Ascending aorta (tissue), 2 donors: ENCODE results near the gene PHF13. TPM values are rescaled to one million over a fixed set of nuclear protein-coding genes. Genes with fewer than 3 reads are reported as not detected.

Experiments used
- DNase-seq, 2 donors: peaks; one replicate each; pipeline ENCODE4 v3.0.0-alpha.2; 2019; ENCODE audit warnings: low spot score in 2 of 2
- H3K27ac ChIP-seq, 2 donors: fragments of 200-600 bp; sonication (generic); one replicate each; pipeline ENCODE4 v1.5.1; 2016 to 2017; ENCODE audit warnings: mild to moderate bottlenecking in 1 of 2
- H3K27me3 ChIP-seq: fragments of 200-600 bp; sonication (generic); one replicate; pipeline ENCODE4 v1.5.1; 2017
- H3K36me3 ChIP-seq, 2 donors: fragments of 200-600 bp; sonication (generic); one replicate each; pipeline ENCODE4 v1.5.1; 2016
- H3K4me1 ChIP-seq, 2 donors: fragments of 200-600 bp; sonication (generic); one replicate each; pipeline ENCODE4 v1.5.1; 2016 to 2017; ENCODE audit warnings: mild to moderate bottlenecking in 1 of 2
- H3K4me3 ChIP-seq, 2 donors: fragments of 200-600 bp; sonication (generic); one replicate each; pipeline ENCODE4 v1.5.1; 2016 to 2017; ENCODE audit warnings: mild to moderate bottlenecking in 1 of 2
- H3K9me3 ChIP-seq, 2 donors: fragments of 200-600 bp; sonication (generic); one replicate each; pipeline ENCODE4 v1.5.1; 2016
- intact Hi-C: fragments of 100-400 bp; cut with DNase I; formaldehyde crosslinking; loops from one replicate; pipeline ENCODE4 v1.15.1; 2023
- total RNA-seq: library from RNA; depleted of rRNA; stranded (reverse); fragments of >200 nt; gene quantifications from one replicate; pipeline ENCODE4 v1.1.0, GENCODE V29; 2016
- TF ChIP-seq, protein P1 (sequence below), 3 experiments: fragments of 200-600 bp in 2 of 3; fragments of 450-650 bp in 1 of 3; sonication (generic) in 2 of 3; IDR thresholded peaks; one replicate each; pipeline ENCODE4 v1.5.1; 2016 to 2019; ENCODE audit warnings: antibody characterized with exemption in 3 of 3, mild to moderate bottlenecking in 1 of 3, moderate library complexity in 1 of 3

PHF13 gene
- total RNA-seq, 1 donor from 2014 or later = 1.5 TPM

DNA sequence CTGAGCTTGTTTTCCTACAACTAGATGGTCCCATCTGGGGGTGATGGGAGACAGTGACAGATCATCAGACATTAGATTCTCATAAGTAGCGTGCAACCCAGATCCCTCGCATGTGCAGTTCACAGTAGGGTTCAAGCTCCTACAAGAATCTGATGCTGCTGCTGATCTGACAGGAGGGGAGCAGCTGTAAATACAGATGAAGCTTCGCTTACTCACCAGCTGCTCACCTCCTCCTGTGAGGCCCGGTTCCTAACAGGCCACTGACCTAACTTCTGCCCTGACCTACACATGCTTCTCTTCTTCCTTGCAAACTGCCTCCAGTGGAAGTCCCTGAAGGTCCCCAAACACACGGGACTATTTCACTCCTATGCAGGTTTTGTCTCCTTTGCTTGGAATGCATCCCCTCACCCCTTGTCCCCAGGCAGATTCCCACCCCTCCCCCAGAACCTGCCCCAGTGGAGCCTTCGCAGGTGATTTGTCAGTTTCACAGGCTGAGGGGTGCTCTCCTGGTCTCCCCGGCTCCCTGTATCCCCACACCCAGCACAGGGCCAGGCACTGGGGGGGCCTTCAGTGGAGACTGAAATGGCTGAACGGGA is 39.4 kb upstream of the PHF13 start:
- Histone ChIP-seq H3K4me3 (no peak overlapping the region), H3K9me3 (no peaks in the 10 kb centered on the region), H3K4me1 (peaks cover 2% of the 10 kb centered on the region in 2 donors), H3K27ac (no peak overlapping the region), H3K27me3 (no peaks in the 10 kb centered on the region), H3K36me3 (no peaks in the 10 kb centered on the region)
- TF ChIP-seq, protein P1, sequence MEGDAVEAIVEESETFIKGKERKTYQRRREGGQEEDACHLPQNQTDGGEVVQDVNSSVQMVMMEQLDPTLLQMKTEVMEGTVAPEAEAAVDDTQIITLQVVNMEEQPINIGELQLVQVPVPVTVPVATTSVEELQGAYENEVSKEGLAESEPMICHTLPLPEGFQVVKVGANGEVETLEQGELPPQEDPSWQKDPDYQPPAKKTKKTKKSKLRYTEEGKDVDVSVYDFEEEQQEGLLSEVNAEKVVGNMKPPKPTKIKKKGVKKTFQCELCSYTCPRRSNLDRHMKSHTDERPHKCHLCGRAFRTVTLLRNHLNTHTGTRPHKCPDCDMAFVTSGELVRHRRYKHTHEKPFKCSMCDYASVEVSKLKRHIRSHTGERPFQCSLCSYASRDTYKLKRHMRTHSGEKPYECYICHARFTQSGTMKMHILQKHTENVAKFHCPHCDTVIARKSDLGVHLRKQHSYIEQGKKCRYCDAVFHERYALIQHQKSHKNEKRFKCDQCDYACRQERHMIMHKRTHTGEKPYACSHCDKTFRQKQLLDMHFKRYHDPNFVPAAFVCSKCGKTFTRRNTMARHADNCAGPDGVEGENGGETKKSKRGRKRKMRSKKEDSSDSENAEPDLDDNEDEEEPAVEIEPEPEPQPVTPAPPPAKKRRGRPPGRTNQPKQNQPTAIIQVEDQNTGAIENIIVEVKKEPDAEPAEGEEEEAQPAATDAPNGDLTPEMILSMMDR (IDR thresholded peaks at IDR 0.05) = no peak
- DNase-seq = no peak
- intact Hi-C loops = no loop called here

DNA sequence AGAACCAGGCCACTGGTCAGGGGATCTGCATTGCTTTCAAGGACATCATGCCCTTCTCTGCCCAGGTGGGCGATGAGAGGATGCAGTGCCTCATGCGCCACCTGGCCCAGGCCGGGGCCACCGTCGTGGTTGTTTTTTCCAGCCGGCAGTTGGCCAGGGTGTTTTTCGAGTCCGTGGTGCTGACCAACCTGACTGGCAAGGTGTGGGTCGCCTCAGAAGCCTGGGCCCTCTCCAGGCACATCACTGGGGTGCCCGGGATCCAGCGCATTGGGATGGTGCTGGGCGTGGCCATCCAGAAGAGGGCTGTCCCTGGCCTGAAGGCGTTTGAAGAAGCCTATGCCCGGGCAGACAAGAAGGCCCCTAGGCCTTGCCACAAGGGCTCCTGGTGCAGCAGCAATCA is 38.7 kb upstream of the PHF13 start:
- H3K4me3 ChIP-seq = no peak overlapping the region
- H3K27me3 ChIP-seq = no peaks in the 10 kb centered on the region
- no peak overlapping the region for H3K27ac ChIP-seq
- H3K36me3 ChIP-seq = no peaks in the 10 kb centered on the region
- peaks cover 6% of the 10 kb centered on the region in 2 donors for H3K4me1 ChIP-seq
- intact Hi-C loops = no loop called here
- no peaks in the 10 kb centered on the region for H3K9me3 ChIP-seq
- TF ChIP-seq, protein P1 (IDR thresholded peaks at IDR 0.05) = no peak
- no peak for DNase-seq

DNA sequence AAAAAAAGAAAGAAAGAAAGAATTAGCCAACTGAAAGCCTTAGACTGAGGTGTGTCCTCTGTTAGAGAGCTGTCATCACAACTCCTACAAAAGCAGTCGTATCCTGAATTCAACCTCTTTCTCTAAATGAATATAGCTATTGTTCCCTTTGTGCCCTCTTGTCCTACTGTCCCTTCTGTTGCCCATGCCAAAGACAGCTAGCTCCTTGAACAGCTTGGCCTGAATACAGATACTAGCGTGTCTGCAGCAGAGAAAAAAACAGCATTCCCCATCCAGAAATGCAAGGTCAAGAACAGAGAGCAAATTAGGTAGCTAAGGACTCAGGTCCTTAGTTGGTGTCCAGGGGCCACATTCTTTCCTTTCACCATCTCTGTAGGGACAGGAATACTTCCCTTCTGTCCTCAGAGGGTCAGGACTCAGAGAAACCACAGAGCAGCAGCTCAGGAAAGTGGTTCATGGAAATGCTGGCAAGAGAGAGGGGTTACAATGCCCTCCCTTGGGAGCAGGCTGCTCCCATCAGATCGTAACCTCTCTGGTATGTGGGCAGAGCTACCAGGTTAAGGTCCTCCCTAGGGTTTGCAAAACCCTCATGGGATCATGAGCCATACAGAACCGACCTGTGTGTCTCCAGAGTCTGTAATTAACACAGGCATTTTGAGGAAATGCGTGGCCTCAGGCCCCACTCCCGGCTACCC is 35.6 kb upstream of the PHF13 start:
- Histone ChIP-seq H3K9me3 (no peaks in the 10 kb centered on the region), H3K27ac (peak overlapping the region in 1 of 2 donors; percentile 94), H3K4me3 (no peak overlapping the region), H3K4me1 (peaks cover 14 to 23% of the 10 kb centered on the region in 2 donors), H3K36me3 (no peaks in the 10 kb centered on the region), H3K27me3 (no peaks in the 10 kb centered on the region)
- intact Hi-C loops = no loop called here
- no peak for DNase-seq
- TF ChIP-seq, protein P1 (IDR thresholded peaks at IDR 0.05) = no peak

DNA sequence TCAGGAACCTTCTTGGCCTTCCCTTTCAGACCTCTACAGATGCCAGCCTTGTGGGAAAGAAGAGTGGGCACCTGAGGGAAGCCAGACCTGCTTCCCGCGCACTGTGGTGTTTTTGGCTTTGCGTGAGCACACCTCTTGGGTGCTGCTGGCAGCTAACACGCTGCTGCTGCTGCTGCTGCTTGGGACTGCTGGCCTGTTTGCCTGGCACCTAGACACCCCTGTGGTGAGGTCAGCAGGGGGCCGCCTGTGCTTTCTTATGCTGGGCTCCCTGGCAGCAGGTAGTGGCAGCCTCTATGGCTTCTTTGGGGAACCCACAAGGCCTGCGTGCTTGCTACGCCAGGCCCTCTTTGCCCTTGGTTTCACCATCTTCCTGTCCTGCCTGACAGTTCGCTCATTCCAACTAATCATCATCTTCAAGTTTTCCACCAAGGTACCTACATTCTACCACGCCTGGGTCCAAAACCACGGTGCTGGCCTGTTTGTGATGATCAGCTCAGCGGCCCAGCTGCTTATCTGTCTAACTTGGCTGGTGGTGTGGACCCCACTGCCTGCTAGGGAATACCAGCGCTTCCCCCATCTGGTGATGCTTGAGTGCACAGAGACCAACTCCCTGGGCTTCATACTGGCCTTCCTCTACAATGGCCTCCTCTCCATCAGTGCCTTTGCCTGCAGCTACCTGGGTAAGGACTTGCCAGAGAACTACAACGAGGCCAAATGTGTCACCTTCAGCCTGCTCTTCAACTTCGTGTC is 34.7 kb upstream of the PHF13 start:
- intact Hi-C loops = loop anchor here (1.0 kb wide), 3 partner anchors 23 to 35 kb away; partner anchors contain the start of genes NOL9 and PHF13
- TF ChIP-seq, protein P1 (IDR thresholded peaks at IDR 0.05) = no peak
- peak overlapping the region; percentile 92 to 94 for H3K27ac ChIP-seq

DNA sequence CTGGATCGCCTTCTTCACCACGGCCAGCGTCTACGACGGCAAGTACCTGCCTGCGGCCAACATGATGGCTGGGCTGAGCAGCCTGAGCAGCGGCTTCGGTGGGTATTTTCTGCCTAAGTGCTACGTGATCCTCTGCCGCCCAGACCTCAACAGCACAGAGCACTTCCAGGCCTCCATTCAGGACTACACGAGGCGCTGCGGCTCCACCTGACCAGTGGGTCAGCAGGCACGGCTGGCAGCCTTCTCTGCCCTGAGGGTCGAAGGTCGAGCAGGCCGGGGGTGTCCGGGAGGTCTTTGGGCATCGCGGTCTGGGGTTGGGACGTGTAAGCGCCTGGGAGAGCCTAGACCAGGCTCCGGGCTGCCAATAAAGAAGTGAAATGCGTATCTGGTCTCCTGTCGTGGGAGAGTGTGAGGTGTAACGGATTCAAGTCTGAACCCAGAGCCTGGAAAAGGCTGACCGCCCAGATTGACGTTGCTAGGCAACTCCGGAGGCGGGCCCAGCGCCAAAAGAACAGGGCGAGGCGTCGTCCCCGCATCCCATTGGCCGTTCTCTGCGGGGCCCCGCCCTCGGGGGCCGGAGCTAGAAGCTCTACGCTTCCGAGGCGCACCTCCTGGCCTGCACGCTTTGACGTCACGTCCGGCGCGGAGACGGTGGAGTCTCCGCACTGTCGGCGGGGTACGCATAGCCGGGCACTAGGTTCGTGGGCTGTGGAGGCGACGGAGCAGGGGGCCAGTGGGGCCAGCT is 34.0 kb upstream of the PHF13 start, which contains the start of gene ZBTB48:
ZBTB48 (plus strand) TSS at position 621 of the 745 bp plus-strand sequence. CDS start 616 bp downstream, outside the sequence.
- Histone ChIP-seq H3K4me1 (peaks cover 14 to 23% of the 10 kb centered on the region in 2 donors), H3K36me3 (no peaks in the 10 kb centered on the region), H3K27me3 (no peaks in the 10 kb centered on the region), H3K27ac (peak within 1 kb of the TSS; percentile 92 to 94), H3K9me3 (no peaks in the 10 kb centered on the region), H3K4me3 (peak within 1 kb of the TSS; percentile 64 to 87)
- intact Hi-C loops = loop anchor here (1.0 to 2.0 kb wide), 5 partner anchors 22 to 59 kb away; partner anchors contain the start of genes NOL9, PHF13 and THAP3
- TF ChIP-seq, protein P1 (IDR thresholded peaks at IDR 0.05) = no peak
- peak; percentile 95 to 100 for DNase-seq

More for the DNA sequence above, 34.7 kb upstream of the PHF13 start:
- H3K36me3 ChIP-seq = no peaks in the 10 kb centered on the region
- H3K27me3 ChIP-seq = no peaks in the 10 kb centered on the region
- DNase-seq = no peak
- H3K4me3 ChIP-seq = peak overlapping the region in 1 of 2 donors; percentile 87
- H3K4me1 ChIP-seq = peaks cover 14 to 23% of the 10 kb centered on the region in 2 donors
- H3K9me3 ChIP-seq = no peaks in the 10 kb centered on the region
